AML-193 (cell line): Measurements from ENCODE around the gene STIM2.
"Not testable (repeated sequence)": the region's sequence is repeated elsewhere in the genome, so short reads cannot be mapped to it uniquely, and the experiment has no call there.

Source experiments
- DNase-seq, 2 experiments: peaks; one replicate each; lab custom pipeline; 2025; lab: John Stamatoyannopoulos, UW

STIM2 gene

DNA sequence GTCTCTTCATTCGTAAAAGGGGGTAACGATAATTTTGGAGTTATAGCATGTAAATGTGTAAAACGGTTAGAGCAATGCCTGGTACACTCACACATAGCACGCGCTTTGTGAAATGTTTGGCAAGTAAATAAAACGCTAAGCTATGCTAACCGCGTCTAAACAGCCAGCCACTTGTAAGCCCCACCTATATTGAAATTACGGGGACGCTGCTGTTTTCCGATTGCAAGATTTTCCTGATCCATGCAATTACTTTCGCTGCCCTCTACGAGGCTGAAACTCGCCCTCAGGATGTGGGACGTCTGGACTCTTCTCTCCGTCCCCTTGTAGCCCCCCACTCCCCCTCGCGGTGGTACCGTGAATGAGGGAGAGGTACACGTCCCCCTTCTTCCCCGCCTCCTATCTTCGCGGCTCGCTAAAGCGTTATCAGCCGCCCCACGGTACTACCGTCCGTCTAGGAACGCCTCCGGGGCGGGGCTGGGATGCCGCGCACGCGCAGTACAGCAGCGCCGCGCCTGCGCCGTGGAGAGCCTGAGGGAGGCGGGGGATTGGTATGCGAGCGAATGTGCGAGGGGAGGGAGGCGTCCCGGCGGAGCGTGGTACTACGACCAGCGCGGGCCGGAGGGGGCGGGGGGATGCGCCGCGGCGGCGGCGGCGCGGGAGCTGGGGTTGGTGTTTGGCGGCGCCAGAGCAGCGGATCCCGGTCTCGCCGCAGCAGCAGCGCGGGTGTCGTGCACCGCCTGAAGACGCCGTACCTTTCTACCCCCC, at the start of gene STIM2:
TSS of gene STIM2 (plus strand) at position 685 of the 765 bp plus-strand sequence.
- DNase-seq, result peak; percentile 85 to 87

- not testable (repeated sequence) for DNase-seq
Observed at GRCh38 chr4:26811571-26811970, 49.1 kb upstream of the STIM2 start.

DNA sequence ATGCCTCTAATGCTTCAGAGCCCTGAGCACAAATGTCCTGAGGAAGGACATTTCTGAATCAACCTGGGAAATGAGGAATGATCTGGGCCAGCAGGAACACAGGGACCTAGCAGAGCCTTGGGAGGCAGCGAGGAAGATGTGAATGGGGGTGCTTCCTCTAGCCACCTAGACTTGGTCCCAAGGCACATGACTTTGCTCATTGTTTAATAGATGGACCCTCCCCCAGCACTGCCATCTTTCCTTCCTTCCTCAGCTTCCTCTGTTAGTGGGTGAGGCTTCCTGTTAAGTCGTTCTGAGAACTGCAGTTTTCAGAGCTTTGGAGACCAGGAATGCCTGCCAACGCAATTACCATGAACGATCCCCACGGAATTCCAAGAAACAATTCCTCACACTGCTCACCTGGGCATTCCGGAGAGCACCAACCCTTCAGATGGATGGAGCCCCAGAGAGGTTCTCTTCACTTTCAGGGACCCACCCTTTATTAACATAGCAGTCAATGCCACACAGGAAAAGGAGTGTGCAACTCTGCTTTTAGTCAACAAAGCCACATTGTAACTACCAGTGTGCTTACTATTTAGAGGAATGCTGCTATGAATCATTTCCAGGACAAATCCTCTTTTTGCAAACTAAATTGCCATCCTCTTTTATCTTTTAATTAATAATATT, 48.5 kb upstream of the STIM2 start:
- DNase-seq, result no peak

GRCh38 chr4:26813698-26814097, 46.9 kb upstream of the STIM2 start:
- DNase-seq, result no peak

GRCh38 chr4:26815199-26815598, 45.4 kb upstream of the STIM2 start:
- DNase-seq, result no peak

GRCh38 chr4:26815706-26816105, 44.9 kb upstream of the STIM2 start:
- no peak for DNase-seq

- no peak for DNase-seq
Observed at GRCh38 chr4:26819026-26819425, 41.6 kb upstream of the STIM2 start.

DNA sequence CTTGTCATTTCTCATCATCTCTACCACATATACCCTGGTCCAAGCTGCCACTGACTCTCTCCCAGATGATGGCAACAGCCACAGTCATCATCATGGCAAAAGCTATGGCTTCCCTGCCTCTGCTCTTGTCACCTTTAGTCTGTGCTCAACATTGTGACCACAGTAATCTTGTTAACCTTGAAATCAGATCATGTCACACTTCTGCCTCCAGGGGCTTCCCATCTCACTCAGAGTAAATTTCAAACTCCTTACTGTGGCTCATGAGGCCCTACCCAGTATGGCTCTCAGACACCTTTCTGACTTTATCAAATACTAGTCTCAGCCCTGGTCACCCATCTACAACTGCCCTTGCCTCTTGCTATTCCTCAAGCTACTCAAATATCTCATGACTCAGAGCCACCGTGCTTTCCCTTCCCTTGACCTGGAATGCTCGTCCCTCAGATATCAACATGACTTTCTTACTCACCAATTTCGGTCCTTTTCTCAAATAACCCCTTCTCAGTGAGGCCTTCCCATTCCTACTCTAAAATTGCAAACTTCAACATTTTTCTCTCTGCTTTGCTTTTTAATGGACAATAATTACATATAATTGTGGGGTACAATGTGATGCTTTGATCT, 41.1 kb upstream of the STIM2 start:
- DNase-seq, result no peak

DNA sequence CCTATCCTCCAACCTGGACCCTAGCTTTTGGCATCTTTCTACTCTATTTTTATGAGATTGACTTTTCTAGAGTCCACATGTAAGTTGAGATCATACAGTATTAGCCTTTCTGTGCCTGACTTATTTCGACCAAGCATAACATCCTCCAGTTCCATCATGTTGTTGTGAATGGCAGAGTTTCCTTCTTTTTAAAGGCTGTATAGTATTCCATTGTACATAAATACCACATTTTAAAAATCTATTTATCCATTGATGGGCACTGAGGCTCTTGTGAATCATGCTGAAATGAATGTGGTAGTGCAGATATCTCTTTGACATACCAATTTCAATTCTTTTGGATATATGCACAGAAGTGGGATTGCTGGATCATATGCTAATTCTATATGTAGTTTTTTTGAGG, 40.3 kb upstream of the STIM2 start:
- DNase-seq, result no peak

DNA sequence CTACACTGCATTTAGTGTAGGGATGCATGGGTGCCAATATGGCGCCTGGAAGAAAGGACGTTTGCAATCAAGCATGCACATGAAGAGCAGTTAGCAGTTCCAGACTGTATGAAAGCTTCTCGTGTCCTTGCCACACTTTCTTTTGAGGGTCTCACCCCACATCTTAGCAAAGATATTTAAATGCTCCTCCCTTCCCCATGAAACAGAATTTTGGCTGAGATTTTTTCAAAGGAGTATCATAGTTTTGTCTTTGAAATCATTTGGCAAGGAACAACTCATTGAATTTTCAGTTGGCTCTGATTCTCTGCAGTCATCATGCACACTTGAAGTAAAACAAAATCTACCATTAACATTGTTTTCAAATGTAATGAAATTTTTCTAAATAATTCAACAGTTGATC, 39.6 kb upstream of the STIM2 start:
- no peak for DNase-seq

- no peak for DNase-seq
Observed at GRCh38 chr4:26821677-26822503, 38.8 kb upstream of the STIM2 start.

GRCh38 chr4:26822546-26822945, 38.1 kb upstream of the STIM2 start:
- DNase-seq, result peak; percentile 55 to 57

DNA sequence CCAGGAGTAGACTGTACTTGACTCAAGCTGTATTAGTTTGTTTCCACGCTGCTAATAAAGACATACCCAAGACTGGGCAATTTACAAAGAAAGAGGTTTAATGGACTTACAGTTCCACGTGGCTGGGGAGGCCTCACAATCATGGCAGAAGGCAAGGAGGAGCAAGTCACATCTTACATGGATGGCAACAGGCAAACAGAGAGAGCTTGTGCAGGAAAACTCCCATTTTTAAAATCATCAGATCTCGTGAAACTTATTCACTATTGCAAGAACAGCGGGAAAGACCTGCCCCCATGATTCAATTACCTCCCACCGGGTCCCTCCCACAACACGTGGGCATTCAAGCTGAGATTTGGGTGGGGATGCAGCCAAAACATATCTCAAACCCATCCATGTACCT, 37.7 kb upstream of the STIM2 start:
- not testable (repeated sequence) for DNase-seq

DNA sequence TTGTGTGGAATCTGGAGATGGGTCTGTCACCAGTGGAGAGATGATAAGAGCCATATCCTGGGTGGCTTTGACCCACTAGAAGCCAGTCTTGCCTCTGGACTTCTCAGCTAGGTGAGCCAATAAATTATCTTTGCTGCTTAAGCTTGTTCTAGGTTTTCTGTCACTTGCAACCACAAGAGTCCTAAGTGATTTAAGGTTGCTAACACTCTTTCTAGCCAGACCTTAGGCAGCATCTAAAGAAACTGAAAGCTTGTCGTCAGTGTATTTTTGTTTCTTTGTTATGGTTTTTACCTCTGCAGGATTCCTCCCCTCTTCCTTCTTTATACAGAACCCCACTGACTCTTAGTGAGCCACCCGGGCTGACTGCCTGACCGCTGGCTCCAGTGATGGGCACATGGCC, 37.1 kb upstream of the STIM2 start:
- DNase-seq, result no peak

DNA sequence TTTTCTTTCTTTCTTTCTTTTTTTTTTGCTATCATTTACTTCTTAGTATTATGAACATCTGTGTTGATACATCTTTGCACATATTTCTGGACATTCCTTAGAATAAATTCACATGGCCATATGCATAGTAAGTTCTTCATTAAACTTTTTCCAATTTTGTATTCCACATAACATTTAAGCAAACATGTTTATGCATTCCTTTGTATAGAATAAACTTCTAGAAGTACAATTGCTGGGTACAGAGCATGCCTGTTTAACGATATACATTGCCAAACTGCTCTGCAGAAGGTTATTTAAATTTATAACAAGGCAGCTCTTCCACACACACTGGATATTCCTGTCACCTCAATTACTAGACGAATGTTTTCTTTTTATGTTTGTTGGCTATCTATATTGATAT, 36.0 kb upstream of the STIM2 start:
- no peak for DNase-seq

GRCh38 chr4:26826721-26827120, 33.9 kb upstream of the STIM2 start:
- DNase-seq, result peak; percentile 79 to 84

DNA sequence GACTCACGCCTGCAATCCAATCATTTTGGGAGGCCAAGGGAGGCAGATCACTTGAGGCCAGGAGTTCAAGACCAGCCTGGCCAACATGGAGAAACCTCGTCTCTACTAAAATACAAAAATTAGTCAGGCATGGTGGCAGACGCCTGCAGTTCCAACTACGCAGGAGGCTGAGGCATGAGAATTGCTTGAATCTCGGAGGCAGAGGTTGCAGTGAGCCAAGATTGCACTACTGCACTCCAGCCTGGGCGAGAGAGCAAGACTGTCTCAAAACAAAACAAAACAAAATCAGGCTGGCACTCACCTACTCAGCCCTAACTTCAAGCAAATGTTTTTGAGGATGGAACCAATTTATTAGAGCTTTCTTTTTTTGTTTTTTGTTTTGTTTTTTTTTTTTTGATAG, 33.3 kb upstream of the STIM2 start:
- not testable (repeated sequence) for DNase-seq

- no peak for DNase-seq
Observed at GRCh38 chr4:26827798-26828197, 32.8 kb upstream of the STIM2 start.

DNA sequence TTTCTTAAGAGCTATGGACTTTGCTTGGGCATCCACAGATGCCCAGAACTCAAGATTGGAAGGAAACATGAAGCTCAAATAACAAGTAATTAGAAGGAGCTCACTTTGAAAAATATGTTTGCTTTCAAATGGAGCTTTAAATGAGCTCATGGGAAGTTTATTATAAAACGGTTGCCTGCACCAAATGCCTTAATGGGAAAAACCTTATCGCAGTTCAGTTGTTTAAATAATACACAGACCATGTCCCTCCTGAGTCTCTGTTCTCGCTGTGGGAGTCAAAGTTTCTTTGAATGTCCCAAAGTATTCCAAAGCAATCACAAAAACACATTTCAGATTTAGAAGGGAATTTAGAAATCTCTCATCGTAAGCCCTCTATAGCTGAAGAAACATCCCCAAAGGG, 31.6 kb upstream of the STIM2 start:
- DNase-seq, result no peak

DNA sequence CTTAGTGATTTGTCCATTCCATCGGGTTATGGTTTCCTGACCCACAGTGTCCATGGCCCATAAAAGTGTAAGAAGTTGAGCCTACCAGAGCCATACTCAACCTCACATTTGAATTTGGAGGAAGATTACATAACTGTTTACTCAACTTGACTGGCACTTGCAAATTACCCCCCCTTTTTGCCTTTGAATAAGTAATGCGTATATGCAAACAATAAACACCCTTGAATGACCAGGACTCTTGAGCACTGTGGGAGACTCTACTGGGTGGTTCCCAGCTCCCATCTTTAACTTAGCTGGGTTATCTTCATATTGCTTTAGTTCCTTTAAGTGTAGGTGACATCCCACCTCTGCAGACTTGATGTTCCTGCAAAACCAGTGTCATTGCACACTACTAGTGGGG, 30.6 kb upstream of the STIM2 start:
- no peak for DNase-seq

GRCh38 chr4:26830701-26831100, 29.9 kb upstream of the STIM2 start:
- DNase-seq, result no peak

- DNase-seq, result no peak
Observed at GRCh38 chr4:26836539-26836938, 24.1 kb upstream of the STIM2 start.
